Measurements from ENCODE around the gene PLPP3. TPM values are rescaled to one million over a fixed set of nuclear protein-coding genes. Genes with fewer than 3 reads are reported as not detected.
A peak's percentile ranks its signal among the peaks of the same experiment; 100 is the strongest.

PLPP3 gene
- polyA plus RNA-seq, 3 donors, result 0.21 to 0.32 TPM; not detected in 1

DNA sequence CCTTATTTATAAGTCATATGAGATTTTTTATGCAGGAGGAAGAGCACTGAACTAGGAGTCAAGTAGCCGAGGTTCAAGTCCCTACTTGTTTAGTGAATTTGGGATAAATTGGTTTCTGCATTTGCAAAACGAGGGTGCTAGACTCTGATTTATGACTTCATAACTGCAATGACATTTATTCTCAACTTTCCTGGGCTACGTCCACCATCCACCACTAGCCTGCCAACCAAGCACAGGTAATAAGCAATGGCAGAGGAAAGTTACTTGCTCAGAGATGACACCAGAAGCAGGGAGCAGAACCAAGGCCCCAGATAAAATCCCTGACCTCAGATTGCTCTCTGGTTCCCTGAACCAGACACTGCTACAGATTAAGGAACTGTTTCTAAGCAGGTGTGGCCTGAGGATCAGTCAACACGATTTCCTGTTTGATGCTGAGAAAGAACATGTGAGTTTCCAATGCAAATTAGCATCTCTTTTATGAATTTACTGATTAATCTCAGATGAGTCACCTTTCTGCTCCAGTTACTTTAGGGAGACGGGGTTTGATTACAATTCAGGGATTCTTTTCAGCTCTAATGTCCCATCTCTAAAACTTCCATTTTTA lies 52.7 kb downstream of the PLPP3 start:
- no peak overlapping the region for H3K4me3 ChIP-seq (replicated peaks in 1 of 3; ENCODE audit: low read depth in 2 of 3, low read length in 3 of 3)
- no peaks in the 10 kb centered on the region for H3K79me2 ChIP-seq (ENCODE audit: insufficient read depth, low read length)
- Mint-ChIP-seq H3K27ac (peak overlapping the region in 6 of 7 donors; percentile 21 to 83 (median 62)), H3K9me3 (peaks cover 0 to 2% (median 0%) of the 10 kb centered on the region in 7 donors), H3K4me1 (peaks cover 41% of the 10 kb centered on the region), H3K36me3 (peaks cover 7 to 26% of the 10 kb centered on the region in 2 donors), H3K27me3 (ENCODE audit: low read depth in 3 of 3) (peaks cover 25 to 54% (median 26%) of the 10 kb centered on the region in 3 donors), H3K4me3 (peak overlapping the region in 1 of 2 donors; percentile 82)
- peaks cover 80 to 88% of the 10 kb centered on the region in 2 donors for H3K27me3 ChIP-seq (ENCODE audit: control insufficient read depth in 2 of 2, insufficient read depth in 2 of 2, low read length in 2 of 2)
- peaks cover 21 to 32% of the 10 kb centered on the region in 2 donors for H3K4me1 ChIP-seq (ENCODE audit: control insufficient read depth in 1 of 2, insufficient read depth in 2 of 2, low read length in 2 of 2)
- DNase-seq, result peak; percentile 66 to 76 (median 70)
- no peak overlapping the region for H3K4me2 ChIP-seq (replicated peaks; ENCODE audit: extremely low read depth, low read length, poor library complexity, severe bottlenecking)
- intact Hi-C loops (cut with micrococcal nuclease), result loop anchor here in 1 of 2 donors (5.0 kb wide), 2 partner anchors 34 to 104 kb away; no protein-coding TSS in a partner anchor
- 20% methylated on average over 1 of the region's 5 CpGs for WGBS (ENCODE audit: insufficient coverage)
- no peaks in the 10 kb centered on the region for H3K9me3 ChIP-seq (replicated peaks in 1 of 2; ENCODE audit: control insufficient read depth in 1 of 2, insufficient read depth in 1 of 2, low read length in 2 of 2)
- H3K27ac ChIP-seq (ENCODE audit: low read depth in 1 of 2, low read length in 2 of 2), result no peak overlapping the region
- H3K9ac ChIP-seq (ENCODE audit: insufficient read depth, low read length, poor library complexity, severe bottlenecking), result no peak overlapping the region
- H4K20me1 ChIP-seq (ENCODE audit: insufficient read depth, low read length), result no peaks in the 10 kb centered on the region
- no peaks in the 10 kb centered on the region for H3K36me3 ChIP-seq (replicated peaks in 1 of 2; ENCODE audit: control insufficient read depth in 1 of 2, insufficient read depth in 2 of 2, low read length in 2 of 2)
- H2AFZ ChIP-seq (ENCODE audit: insufficient read depth, low read depth, low read length, poor library complexity, severe bottlenecking), result no peak overlapping the region
- no peak for TF ChIP-seq CTCF (IDR thresholded peaks at IDR 0.05)

DNA sequence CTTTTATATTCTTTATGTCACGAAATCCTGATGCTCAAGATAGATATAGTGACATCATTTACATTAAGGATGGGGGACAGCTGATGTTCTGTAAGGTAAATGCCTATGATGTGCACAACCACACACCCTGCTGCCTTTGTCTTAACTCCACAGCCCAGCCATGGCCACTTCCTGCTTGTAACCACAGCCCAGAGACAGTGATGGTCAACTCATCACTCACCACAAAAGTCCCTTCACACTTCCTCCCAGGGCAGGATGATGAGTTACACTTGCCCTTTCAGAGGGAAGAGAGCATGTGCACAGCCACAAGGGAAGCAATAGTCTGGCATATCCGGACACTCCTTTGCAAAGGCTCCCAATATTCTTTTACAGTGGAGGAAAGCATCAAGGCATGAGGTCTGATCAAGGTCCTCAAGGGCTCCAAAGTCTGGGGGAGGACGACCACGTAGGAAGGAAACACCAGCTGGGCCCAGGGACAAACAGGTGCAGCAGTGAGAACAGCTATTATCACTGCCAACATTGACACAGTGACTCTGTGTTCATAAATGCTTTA lies 53.8 kb downstream of the PLPP3 start:
- Mint-ChIP-seq H3K4me3 (peak overlapping the region in 1 of 2 donors; percentile 48), H3K27me3 (ENCODE audit: low read depth in 3 of 3) (peaks cover 32 to 59% (median 34%) of the 10 kb centered on the region in 3 donors), H3K36me3 (peaks cover 9 to 29% of the 10 kb centered on the region in 2 donors), H3K4me1 (peaks cover 41% of the 10 kb centered on the region), H3K9me3 (peaks cover 0 to 2% (median 0%) of the 10 kb centered on the region in 7 donors), H3K27ac (peak overlapping the region; percentile 72 to 93 (median 80))
- H3K4me1 ChIP-seq (ENCODE audit: control insufficient read depth in 1 of 2, insufficient read depth in 2 of 2, low read length in 2 of 2), result peaks cover 21 to 32% of the 10 kb centered on the region in 2 donors
- no peak overlapping the region for H3K9ac ChIP-seq (ENCODE audit: insufficient read depth, low read length, poor library complexity, severe bottlenecking)
- intact Hi-C loops (cut with micrococcal nuclease), result loop anchor here in 1 of 2 donors (5.0 kb wide), 2 partner anchors 33 to 103 kb away; no protein-coding TSS in a partner anchor
- H2AFZ ChIP-seq (ENCODE audit: insufficient read depth, low read depth, low read length, poor library complexity, severe bottlenecking), result no peak overlapping the region
- DNase-seq, result peak; percentile 91 to 97 (median 94)
- no peaks in the 10 kb centered on the region for H3K9me3 ChIP-seq (replicated peaks in 1 of 2; ENCODE audit: control insufficient read depth in 1 of 2, insufficient read depth in 1 of 2, low read length in 2 of 2)
- H3K27ac ChIP-seq (ENCODE audit: low read depth in 1 of 2, low read length in 2 of 2), result peak overlapping the region in 1 of 2 donors; percentile 26
- peaks cover 76 to 84% of the 10 kb centered on the region in 2 donors for H3K27me3 ChIP-seq (ENCODE audit: control insufficient read depth in 2 of 2, insufficient read depth in 2 of 2, low read length in 2 of 2)
- no peaks in the 10 kb centered on the region for H4K20me1 ChIP-seq (ENCODE audit: insufficient read depth, low read length)
- H3K4me3 ChIP-seq (replicated peaks in 1 of 3; ENCODE audit: low read depth in 2 of 3, low read length in 3 of 3), result no peak overlapping the region
- no peaks in the 10 kb centered on the region for H3K36me3 ChIP-seq (replicated peaks in 1 of 2; ENCODE audit: control insufficient read depth in 1 of 2, insufficient read depth in 2 of 2, low read length in 2 of 2)
- no peak for TF ChIP-seq CTCF (IDR thresholded peaks at IDR 0.05)
- H3K4me2 ChIP-seq (replicated peaks; ENCODE audit: extremely low read depth, low read length, poor library complexity, severe bottlenecking), result no peak overlapping the region
- WGBS (ENCODE audit: insufficient coverage), result 0% methylated on average over 1 of the region's 4 CpGs
- no peaks in the 10 kb centered on the region for H3K79me2 ChIP-seq (ENCODE audit: insufficient read depth, low read length)
